Measurements from ENCODE around the gene MACROD2.

DNA sequence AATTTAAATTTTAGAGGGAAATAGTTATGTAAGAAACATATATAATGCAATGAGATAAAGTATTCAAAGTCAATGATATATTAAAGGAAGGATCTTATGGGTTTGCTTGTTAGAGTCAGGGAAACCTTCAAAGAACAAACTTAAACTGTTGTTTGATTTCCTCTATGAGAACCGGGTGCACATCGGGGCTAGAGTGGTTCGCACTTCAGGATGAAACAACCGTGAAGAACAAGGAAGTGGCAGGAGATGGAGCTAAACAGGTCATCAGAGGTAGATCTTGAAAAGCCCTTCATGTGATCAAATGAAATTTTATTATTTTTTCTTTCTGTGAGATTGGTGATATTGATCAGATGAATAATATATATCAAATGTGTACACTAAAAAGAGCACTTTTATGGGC is 1294.0 kb downstream of the MACROD2 start:
- TF ChIP-seq, protein P1, sequence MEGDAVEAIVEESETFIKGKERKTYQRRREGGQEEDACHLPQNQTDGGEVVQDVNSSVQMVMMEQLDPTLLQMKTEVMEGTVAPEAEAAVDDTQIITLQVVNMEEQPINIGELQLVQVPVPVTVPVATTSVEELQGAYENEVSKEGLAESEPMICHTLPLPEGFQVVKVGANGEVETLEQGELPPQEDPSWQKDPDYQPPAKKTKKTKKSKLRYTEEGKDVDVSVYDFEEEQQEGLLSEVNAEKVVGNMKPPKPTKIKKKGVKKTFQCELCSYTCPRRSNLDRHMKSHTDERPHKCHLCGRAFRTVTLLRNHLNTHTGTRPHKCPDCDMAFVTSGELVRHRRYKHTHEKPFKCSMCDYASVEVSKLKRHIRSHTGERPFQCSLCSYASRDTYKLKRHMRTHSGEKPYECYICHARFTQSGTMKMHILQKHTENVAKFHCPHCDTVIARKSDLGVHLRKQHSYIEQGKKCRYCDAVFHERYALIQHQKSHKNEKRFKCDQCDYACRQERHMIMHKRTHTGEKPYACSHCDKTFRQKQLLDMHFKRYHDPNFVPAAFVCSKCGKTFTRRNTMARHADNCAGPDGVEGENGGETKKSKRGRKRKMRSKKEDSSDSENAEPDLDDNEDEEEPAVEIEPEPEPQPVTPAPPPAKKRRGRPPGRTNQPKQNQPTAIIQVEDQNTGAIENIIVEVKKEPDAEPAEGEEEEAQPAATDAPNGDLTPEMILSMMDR (optimal IDR thresholded peaks at IDR 0.05 in 1 of 3, IDR thresholded peaks at IDR 0.05 in 1 of 3, conservative IDR thresholded peaks at IDR 0.05 in 1 of 3; ENCODE audit: extremely low read depth in 1 of 3, insufficient read depth in 2 of 3, low read length in 3 of 3): no peak
- TF ChIP-seq EZH2 (IDR thresholded peaks at IDR 0.05; ENCODE audit: low read length): no peak
